Measurements from ENCODE around the gene GFER. TPM values are rescaled to one million over a fixed set of nuclear protein-coding genes. Genes with fewer than 3 reads are reported as not detected.

Gene GFER
- total and polyA plus RNA-seq, 9 of the 15 experiments (the other 6 are each of a cell fraction or from before 2014, with no cell fraction given): 4.3 to 53.7 (median 19.8) TPM

- TF ChIP-seq GTF3C2 (IDR thresholded peaks at IDR 0.05; ENCODE audit: borderline replicate concordance, extremely low read depth, insufficient read length) (no peak), ZBTB1 (CRISPR knock-in tag; IDR thresholded peaks at IDR 0.05; ENCODE audit: borderline replicate concordance, low read depth) (no peak), ZNF717 (CRISPR knock-in tag; IDR thresholded peaks at IDR 0.05) (no peak), SNAPC5 (CRISPR knock-in tag; IDR thresholded peaks at IDR 0.05) (no peak), SMARCB1 (IDR thresholded peaks at IDR 0.05; ENCODE audit: insufficient read length, low read depth) (no peak), SNRNP70 (optimal IDR thresholded peaks at IDR 0.05; ENCODE audit: low read depth, low read length) (no peak), CHD4 (IDR thresholded peaks at IDR 0.05; ENCODE audit: insufficient read depth, insufficient replicate concordance, low read depth, low read length, poor library complexity, severe bottlenecking) (no peak), SMARCA5 (IDR thresholded peaks at IDR 0.05) (no peak), ZNF79 (CRISPR knock-in tag; IDR thresholded peaks at IDR 0.05; ENCODE audit: low read depth) (no peak), SRSF7 (optimal IDR thresholded peaks at IDR 0.05; ENCODE audit: low read depth, low read length) (no peak), U2AF1 (optimal IDR thresholded peaks at IDR 0.05; ENCODE audit: low read depth, low read length) (no peak), PKNOX1 (IDR thresholded peaks at IDR 0.05) (peak; percentile 87), TFAP4 (CRISPR knock-in tag; IDR thresholded peaks at IDR 0.05; ENCODE audit: borderline replicate concordance) (peak; percentile 98), ZBTB12 (CRISPR knock-in tag; IDR thresholded peaks at IDR 0.05) (no peak), HMG20A (CRISPR knock-in tag; conservative IDR thresholded peaks at IDR 0.05) (no peak), ZKSCAN1 (IDR thresholded peaks at IDR 0.05; ENCODE audit: low read depth, low read length) (peak; percentile 60; the same call in 1 of the 2 replicates), RFX5 (IDR thresholded peaks at IDR 0.05; ENCODE audit: low read depth, low read length) (no peak), GATAD2A (IDR thresholded peaks at IDR 0.05) (no peak), COPS2 (conservative IDR thresholded peaks at IDR 0.05) (no peak), HMGN3 (IDR thresholded peaks at IDR 0.05; ENCODE audit: borderline replicate concordance, extremely low read depth, insufficient read length, low read depth, low read length) (peak; percentile 91), U2AF2 (optimal IDR thresholded peaks at IDR 0.05; ENCODE audit: low read depth, low read length) (no peak), ZNF217 (CRISPR knock-in tag; IDR thresholded peaks at IDR 0.05) (no peak), POLR2B (IDR thresholded peaks at IDR 0.05; ENCODE audit: low read depth, partially characterized antibody) (no peak)
These were observed 20.0 kb downstream of the GFER start (continued) for GRCh38 chr16:2003827-2004641.
